Left kidney (tissue), 8 donors: ENCODE measurements around the gene PHF5A. TPM values are rescaled to one million over a fixed set of nuclear protein-coding genes. Genes with fewer than 3 reads are reported as not detected.

Experiments used
- DNase-seq: peaks from one replicate; pipeline ENCODE4 v3.0.0-alpha.2; 2013
- long read RNA-seq, 8 donors: transcript quantifications; one replicate each; lab custom pipeline, GENCODE V29; 2026
- polyA plus RNA-seq: library from polyadenylated mRNA; unstranded; fragments of 120-200 nt; gene quantifications from one replicate; pipeline ENCODE4 v1.2.1, GENCODE V29; 2013; ENCODE audit not compliant: insufficient read length

Gene PHF5A
- 46.5 TPM for polyA plus RNA-seq
- long read RNA-seq, donor 1, transcript PHF5A-201 (4 exons, 1,086 nt) = major isoform, 36 of 42 reads
- long read RNA-seq, donor 1, partial matches to known transcripts = 5 of 42 reads
- long read RNA-seq, donor 1, other reads (novel, unspliced or antisense) = 0 of 42 reads
- long read RNA-seq, donor 2, transcript PHF5A-201 (4 exons, 1,086 nt) = major isoform, 43 of 43 reads
- long read RNA-seq, donor 2, partial matches to known transcripts = 0 of 43 reads
- long read RNA-seq, donor 2, other reads (novel, unspliced or antisense) = 0 of 43 reads
- long read RNA-seq, donor 3, transcript PHF5A-201 (4 exons, 1,086 nt) = major isoform, 22 of 22 reads
- long read RNA-seq, donor 3, partial matches to known transcripts = 0 of 22 reads
- long read RNA-seq, donor 3, other reads (novel, unspliced or antisense) = 0 of 22 reads
- long read RNA-seq, donor 4, transcript PHF5A-201 (4 exons, 1,086 nt) = major isoform, 7 of 7 reads
- long read RNA-seq, donor 4, partial matches to known transcripts = 0 of 7 reads
- long read RNA-seq, donor 4, other reads (novel, unspliced or antisense) = 0 of 7 reads
- long read RNA-seq, donor 5, transcript PHF5A-201 (4 exons, 1,086 nt) = major isoform, 80 of 80 reads
- long read RNA-seq, donor 5, partial matches to known transcripts = 0 of 80 reads
- long read RNA-seq, donor 5, other reads (novel, unspliced or antisense) = 0 of 80 reads
- long read RNA-seq, donor 6, transcript PHF5A-201 (4 exons, 1,086 nt) = major isoform, 45 of 45 reads
- long read RNA-seq, donor 6, partial matches to known transcripts = 0 of 45 reads
- long read RNA-seq, donor 6, other reads (novel, unspliced or antisense) = 0 of 45 reads
- long read RNA-seq, donor 7, transcript PHF5A-201 (4 exons, 1,086 nt) = major isoform, 75 of 351 reads
- long read RNA-seq, donor 7, partial matches to known transcripts = 245 of 351 reads
- long read RNA-seq, donor 7, other reads (novel, unspliced or antisense) = 30 of 351 reads
- long read RNA-seq, donor 8, transcript PHF5A-201 (4 exons, 1,086 nt) = major isoform, 15 of 20 reads
- long read RNA-seq, donor 8, partial matches to known transcripts = 5 of 20 reads
- long read RNA-seq, donor 8, other reads (novel, unspliced or antisense) = 0 of 20 reads

- peak; percentile 99 for DNase-seq
Observed at GRCh38 chr22:41468381-41469217, at the start of gene PHF5A, which contains the start of gene ACO2. Gene PHF5A, minus strand, starts transcription at chr22:41468692. Its CDS starts 39 bp downstream, at chr22:41468653. Gene ACO2, plus strand, starts transcription at chr22:41469117. Its CDS starts 30 bp downstream, at chr22:41469147.

- DNase-seq = no peak
Observed at GRCh38 chr22:41518048-41518347, 49.5 kb upstream of the PHF5A start.

GRCh38 chr22:41517172-41518047 lies 48.9 kb upstream of the PHF5A start:
- peak; percentile 43 for DNase-seq

- DNase-seq = no peak
Observed at GRCh38 chr22:41516462-41516861, 48.0 kb upstream of the PHF5A start.

- DNase-seq = no peak
Observed at GRCh38 chr22:41513391-41513790, 44.9 kb upstream of the PHF5A start.

GRCh38 chr22:41512421-41513194 lies 44.1 kb upstream of the PHF5A start:
- peak; percentile 72 for DNase-seq

GRCh38 chr22:41511521-41511968 lies 43.1 kb upstream of the PHF5A start:
- no peak for DNase-seq

GRCh38 chr22:41508770-41509170 lies 40.3 kb upstream of the PHF5A start:
- DNase-seq = no peak

- DNase-seq = no peak
Observed at GRCh38 chr22:41507330-41508063, 39.0 kb upstream of the PHF5A start.

- DNase-seq = no peak
Observed at GRCh38 chr22:41505511-41506220, 37.2 kb upstream of the PHF5A start.

- no peak for DNase-seq
Observed at GRCh38 chr22:41504816-41505215, 36.3 kb upstream of the PHF5A start.

- DNase-seq = no peak
Observed at GRCh38 chr22:41504397-41504796, 35.9 kb upstream of the PHF5A start.

GRCh38 chr22:41501209-41501608 lies 32.7 kb upstream of the PHF5A start:
- no peak for DNase-seq

GRCh38 chr22:41500303-41500702 lies 31.8 kb upstream of the PHF5A start:
- no peak for DNase-seq

GRCh38 chr22:41499624-41500280 lies 31.3 kb upstream of the PHF5A start:
- DNase-seq = no peak

GRCh38 chr22:41498303-41498835 lies 29.9 kb upstream of the PHF5A start:
- DNase-seq = no peak

GRCh38 chr22:41491374-41492100 lies 23.0 kb upstream of the PHF5A start:
- DNase-seq = peak; percentile 39
